Hair follicular keratinocyte (primary cell): Measurements from ENCODE around the gene RYR3. TPM values are rescaled to one million over a fixed set of nuclear protein-coding genes. Genes with fewer than 3 reads are reported as not detected.

ENCODE experiments used
- total RNA-seq: library from RNA; depleted of rRNA; stranded (reverse); fragments of >200 nt; gene quantifications from 2 replicates; pipeline ENCODE4 v1.2.3, GENCODE V29; 2015

The RYR3 gene
- total RNA-seq = not detected in 2 replicates

GRCh38 chr15:33310481-33311311, at the start of gene RYR3:
Gene RYR3, plus strand, starts transcription at chr15:33310967. Its CDS starts 79 bp downstream, at chr15:33311046.

Other genes with a start within 250 kb of the RYR3 start
- gene FMN1, start 116.3 kb upstream of the RYR3 start, total RNA-seq = 0.23 and 0.80 TPM in 2 replicates